Measurements from ENCODE around the gene C22orf31.
A peak's percentile ranks its signal among the peaks of the same experiment; 100 is the strongest.

C22orf31 gene

DNA sequence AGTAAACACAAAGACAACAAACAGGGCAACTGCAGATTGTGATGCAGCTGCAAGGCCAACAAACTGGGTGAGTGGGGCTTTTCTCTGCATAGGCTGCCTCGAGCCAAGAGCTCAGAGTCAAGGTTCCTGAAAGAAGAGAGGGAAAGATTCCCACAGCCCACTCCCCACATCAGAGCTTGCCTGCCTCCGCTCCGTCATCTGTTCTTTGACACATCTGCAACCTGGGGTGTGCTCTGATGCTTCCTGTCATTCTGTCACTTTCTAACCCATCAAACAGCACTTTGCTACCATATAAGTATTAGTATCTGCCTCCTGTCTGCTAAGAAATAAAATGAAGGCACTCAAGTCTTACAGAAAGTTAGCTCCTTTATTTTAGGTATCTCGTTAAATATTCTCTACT, 46.9 kb downstream of the C22orf31 start:
- TF ChIP-seq, protein P1, sequence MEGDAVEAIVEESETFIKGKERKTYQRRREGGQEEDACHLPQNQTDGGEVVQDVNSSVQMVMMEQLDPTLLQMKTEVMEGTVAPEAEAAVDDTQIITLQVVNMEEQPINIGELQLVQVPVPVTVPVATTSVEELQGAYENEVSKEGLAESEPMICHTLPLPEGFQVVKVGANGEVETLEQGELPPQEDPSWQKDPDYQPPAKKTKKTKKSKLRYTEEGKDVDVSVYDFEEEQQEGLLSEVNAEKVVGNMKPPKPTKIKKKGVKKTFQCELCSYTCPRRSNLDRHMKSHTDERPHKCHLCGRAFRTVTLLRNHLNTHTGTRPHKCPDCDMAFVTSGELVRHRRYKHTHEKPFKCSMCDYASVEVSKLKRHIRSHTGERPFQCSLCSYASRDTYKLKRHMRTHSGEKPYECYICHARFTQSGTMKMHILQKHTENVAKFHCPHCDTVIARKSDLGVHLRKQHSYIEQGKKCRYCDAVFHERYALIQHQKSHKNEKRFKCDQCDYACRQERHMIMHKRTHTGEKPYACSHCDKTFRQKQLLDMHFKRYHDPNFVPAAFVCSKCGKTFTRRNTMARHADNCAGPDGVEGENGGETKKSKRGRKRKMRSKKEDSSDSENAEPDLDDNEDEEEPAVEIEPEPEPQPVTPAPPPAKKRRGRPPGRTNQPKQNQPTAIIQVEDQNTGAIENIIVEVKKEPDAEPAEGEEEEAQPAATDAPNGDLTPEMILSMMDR (IDR thresholded peaks at IDR 0.05), result no peak
- no peak for DNase-seq (ENCODE audit: low spot score)
- H3K4me3 ChIP-seq, result no peak overlapping the region
- no peak overlapping the region for H3K27ac ChIP-seq

DNA sequence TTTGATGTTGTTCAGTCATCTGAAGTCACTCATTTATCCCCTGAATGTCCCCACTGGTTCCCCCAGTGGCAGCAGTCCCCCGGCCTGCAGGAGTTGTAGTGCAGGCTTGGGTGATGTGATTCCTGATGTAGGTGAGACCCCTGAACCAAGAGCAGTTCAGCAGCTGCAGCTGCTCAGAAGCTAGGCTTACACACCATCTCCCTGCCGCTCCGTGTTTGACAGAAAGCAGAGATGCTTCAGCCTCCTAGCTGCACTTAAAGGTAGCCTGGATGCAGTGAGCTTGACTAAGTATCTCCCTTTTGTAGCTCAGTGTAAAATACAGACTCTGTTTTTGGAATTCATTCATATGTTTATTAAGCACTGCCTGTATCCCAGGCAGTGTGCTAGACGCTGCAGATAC, 47.3 kb downstream of the C22orf31 start:
- H3K27ac ChIP-seq, result no peak overlapping the region
- TF ChIP-seq, protein P1 (IDR thresholded peaks at IDR 0.05), result no peak
- DNase-seq (ENCODE audit: low spot score), result no peak
- no peak overlapping the region for H3K4me3 ChIP-seq

DNA sequence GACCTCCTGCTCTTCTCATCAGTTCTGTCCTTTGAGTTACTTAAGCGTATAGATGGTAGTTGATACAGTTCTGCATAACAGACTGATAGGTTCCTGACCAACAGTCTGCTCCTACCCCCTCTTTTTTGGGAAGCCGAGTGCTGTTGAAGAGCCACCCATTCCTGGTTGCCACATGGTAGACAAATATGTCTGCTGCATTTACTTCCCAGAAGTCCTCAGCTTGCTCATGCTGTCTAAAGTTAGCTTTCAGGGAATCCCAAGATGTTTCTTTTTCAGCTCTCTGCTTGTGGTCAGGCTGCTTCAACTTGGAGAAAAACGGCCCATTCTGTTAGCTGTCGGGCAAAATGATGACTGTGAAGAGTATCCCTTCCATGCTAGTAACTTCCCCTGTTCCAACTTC, 48.7 kb downstream of the C22orf31 start:
- DNase-seq (ENCODE audit: low spot score), result no peak
- H3K27ac ChIP-seq, result no peak overlapping the region
- no peak overlapping the region for H3K4me3 ChIP-seq
- TF ChIP-seq, protein P1 (IDR thresholded peaks at IDR 0.05), result no peak

DNA sequence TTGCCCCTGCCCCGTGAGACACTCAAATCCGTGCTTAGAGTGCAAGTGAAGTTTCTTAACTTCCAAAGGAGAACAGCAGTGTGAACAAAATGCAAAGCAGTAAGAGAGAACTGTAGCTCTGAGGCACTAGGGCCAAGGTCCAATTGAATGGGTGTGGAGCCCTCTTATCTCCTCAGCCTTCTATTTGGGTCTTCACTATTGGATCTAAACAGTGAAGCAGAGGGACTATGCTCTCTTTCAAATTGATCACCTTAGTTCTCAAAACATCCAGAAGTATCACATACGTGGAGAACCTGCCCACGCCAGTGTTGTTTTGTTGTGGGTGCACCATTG, 49.6 kb downstream of the C22orf31 start:
- H3K27ac ChIP-seq, result no peak overlapping the region

DNA sequence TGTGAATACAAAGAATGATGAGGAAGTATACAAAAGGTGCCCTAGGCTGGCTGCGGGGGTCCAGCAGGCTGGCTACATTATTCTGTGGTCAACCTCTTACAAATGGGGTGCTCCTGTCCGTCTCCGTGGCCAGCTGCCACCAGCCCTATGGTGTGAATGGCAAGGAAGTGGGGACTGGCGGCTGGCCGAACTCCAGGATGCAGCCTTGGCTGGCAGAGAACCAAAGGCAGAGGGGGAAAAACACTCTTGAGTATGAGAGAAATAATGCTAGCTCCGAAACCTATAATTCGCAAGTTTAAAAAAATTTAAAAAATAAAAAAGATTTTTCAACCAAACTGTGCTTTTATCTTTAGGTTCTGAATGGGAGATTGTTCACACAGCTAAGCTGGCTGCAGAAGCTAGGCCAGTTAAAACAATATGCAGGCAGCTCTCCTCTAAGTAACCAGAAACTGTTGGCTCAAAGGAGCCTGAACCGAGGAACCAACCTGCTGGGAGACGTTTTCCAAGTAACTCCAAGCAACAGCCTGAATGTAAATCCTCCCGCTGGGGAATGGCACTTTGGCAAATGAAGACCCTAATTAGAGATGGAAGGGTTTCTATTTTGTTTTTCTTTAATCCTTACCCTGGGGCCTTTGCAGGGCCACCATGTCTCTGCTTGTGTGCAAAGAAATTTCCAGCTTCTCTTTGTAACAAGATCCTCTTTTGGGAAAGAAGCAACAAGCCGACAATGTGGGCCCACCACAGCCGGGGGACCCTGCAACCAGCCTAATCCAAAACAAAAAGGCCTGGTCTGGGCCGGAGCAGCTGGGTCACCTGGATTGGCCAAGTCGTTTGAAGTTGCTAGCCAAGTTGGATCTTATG, 50.2 kb downstream of the C22orf31 start:
- TF ChIP-seq, protein P1 (IDR thresholded peaks at IDR 0.05), result no peak
- DNase-seq (ENCODE audit: low spot score), result no peak
- Histone ChIP-seq H3K4me3 (no peak overlapping the region), H3K27ac (peak overlapping the region; percentile 39 to 48)

More for the DNA sequence above, 49.6 kb downstream of the C22orf31 start:
- no peak for DNase-seq (ENCODE audit: low spot score)
- no peak overlapping the region for H3K4me3 ChIP-seq
- TF ChIP-seq, protein P1 (IDR thresholded peaks at IDR 0.05), result no peak

DNA sequence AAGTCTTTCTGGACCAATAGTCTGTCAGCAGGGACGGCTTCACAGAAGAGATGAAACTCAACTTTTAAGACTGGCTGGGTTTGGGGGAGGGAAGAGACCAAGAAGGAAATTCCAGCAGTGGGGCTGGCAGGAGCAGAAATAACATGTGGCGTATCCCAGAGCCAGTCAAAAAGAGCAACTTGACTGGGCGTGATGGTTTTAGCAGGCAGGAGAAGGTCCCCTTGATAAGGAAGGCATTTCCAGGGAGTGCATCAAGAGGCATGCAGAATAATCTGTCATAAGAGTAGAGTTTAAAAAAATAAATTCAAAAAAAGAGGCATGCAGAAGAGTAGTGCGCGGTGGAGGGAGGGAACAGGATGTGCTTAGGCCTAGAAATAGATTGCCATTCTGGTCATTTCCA, 52.5 kb downstream of the C22orf31 start:
- no peak overlapping the region for H3K4me3 ChIP-seq
- TF ChIP-seq, protein P1 (IDR thresholded peaks at IDR 0.05), result no peak
- peak overlapping the region; percentile 17 to 77 for H3K27ac ChIP-seq
- no peak for DNase-seq (ENCODE audit: low spot score)

All from coronary artery (tissue), 2 donors.